22Rv1 (cell line): ENCODE data around the gene LEMD3.

Experiments used
- H3K27ac ChIP-seq: fragments of 450-650 bp; 2 replicates; pipeline ENCODE4 v1.5.1; 2017
- ZFX ChIP-seq: fragments of 450-650 bp; IDR thresholded peaks from 2 replicates; pipeline ENCODE4 v1.6.1; 2017; ENCODE audit warnings: antibody characterized with exemption, borderline replicate concordance
- TF ChIP-seq, protein P1 (sequence below): fragments of 450-650 bp; IDR thresholded peaks from 2 replicates; pipeline ENCODE4 v1.5.1; 2017; ENCODE audit warnings: mild to moderate bottlenecking

LEMD3 gene

DNA sequence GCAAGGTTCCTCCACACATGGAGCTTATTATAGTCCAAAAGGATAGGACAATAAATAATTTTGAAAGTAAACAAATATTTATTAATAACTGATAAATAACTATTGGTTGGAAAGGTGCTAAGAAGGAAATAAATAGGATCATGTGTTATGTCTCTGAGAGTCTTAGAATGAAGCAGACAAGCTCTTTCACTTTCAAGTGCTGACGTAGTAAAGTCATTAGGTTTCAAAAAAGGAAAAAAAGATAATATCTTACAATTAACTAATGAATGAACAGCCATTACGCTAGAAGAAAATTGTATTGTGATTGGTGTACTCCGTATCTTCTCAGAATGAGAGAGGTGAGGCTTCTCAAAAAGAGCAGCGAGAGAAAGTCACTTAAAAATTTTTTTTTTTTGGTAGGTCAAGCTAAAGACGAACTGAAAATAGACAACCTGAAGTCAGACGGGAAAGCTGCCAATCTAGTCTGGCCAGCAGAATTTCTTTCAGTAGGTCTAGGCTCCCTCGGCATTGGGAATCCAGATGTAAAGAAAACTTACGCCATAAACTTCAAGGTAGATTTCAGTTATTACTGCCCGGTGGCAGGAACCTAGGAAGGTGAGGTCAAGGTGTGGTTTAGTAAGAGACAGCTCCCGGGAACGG lies 583 bp upstream of the LEMD3 start:
- TF ChIP-seq, protein P1, sequence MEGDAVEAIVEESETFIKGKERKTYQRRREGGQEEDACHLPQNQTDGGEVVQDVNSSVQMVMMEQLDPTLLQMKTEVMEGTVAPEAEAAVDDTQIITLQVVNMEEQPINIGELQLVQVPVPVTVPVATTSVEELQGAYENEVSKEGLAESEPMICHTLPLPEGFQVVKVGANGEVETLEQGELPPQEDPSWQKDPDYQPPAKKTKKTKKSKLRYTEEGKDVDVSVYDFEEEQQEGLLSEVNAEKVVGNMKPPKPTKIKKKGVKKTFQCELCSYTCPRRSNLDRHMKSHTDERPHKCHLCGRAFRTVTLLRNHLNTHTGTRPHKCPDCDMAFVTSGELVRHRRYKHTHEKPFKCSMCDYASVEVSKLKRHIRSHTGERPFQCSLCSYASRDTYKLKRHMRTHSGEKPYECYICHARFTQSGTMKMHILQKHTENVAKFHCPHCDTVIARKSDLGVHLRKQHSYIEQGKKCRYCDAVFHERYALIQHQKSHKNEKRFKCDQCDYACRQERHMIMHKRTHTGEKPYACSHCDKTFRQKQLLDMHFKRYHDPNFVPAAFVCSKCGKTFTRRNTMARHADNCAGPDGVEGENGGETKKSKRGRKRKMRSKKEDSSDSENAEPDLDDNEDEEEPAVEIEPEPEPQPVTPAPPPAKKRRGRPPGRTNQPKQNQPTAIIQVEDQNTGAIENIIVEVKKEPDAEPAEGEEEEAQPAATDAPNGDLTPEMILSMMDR, result no peak
- no peak for TF ChIP-seq ZFX
- peak overlapping the region; percentile 82 for H3K27ac ChIP-seq

DNA sequence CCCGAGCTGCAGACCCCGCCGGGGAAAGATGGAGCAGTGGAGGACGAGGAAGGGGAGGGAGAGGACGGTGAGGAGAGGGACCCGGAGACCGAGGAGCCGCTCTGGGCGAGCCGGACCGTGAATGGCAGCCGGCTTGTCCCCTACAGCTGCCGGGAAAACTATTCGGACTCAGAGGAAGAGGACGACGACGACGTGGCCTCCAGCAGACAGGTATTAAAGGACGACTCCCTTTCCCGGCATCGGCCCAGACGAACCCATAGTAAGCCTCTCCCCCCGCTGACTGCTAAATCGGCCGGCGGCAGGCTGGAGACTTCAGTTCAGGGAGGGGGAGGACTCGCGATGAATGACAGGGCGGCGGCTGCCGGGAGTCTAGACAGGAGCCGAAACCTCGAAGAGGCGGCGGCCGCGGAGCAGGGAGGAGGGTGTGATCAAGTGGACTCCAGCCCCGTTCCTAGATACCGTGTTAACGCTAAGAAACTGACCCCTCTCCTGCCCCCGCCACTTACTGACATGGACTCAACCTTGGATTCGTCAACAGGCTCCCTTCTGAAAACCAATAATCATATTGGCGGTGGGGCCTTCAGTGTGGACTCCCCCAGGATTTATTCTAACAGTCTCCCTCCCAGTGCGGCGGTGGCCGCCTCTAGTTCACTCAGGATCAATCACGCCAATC lies 962 bp downstream of the LEMD3 start:
- TF ChIP-seq, protein P1, result no peak
- TF ChIP-seq ZFX, result no peak

DNA sequence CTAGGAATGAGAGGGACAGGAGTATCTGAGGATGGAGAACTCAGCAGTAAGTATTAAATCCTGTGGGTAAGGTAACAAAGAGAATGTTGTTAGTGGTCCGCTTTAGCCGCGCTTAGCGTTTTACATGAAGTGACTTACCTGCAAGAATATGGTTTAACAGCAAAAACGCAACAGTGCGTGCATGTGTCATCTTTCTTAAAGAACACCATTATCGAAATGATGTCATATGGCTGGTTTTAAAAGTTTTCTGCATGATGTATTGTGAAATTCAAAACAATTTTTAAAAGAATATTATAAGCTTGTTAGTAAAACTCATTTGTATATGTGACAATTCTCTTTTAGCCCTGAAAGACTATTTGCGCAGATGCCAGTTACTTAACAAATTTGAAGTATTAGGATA lies 1.7 kb downstream of the LEMD3 start:
- no peak overlapping the region for H3K27ac ChIP-seq
- TF ChIP-seq, protein P1, result no peak
- no peak for TF ChIP-seq ZFX

More for the DNA sequence above, 962 bp downstream of the LEMD3 start:
- H3K27ac ChIP-seq, result peak overlapping the region; percentile 82

DNA sequence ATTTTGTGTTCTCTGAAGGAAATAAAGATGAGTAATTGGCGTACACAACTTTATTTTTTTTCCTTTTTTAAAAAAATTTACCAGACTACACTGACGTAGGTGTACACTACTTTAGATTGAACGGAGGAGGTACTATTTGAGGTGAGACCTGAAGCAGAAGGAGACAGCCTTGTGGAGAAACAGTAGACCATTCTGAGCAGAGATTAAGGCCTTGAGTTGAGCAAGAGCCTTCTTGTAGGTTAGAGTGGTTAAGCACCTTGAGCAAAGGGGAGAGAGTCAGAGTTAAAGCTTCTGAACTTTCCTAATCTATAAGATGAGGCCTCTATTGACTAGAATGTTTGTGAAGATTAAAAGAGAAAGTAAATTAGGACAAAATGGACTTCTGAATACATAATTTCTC lies 2.5 kb downstream of the LEMD3 start:
- no peak overlapping the region for H3K27ac ChIP-seq
- TF ChIP-seq ZFX, result no peak
- TF ChIP-seq, protein P1, result no peak

DNA sequence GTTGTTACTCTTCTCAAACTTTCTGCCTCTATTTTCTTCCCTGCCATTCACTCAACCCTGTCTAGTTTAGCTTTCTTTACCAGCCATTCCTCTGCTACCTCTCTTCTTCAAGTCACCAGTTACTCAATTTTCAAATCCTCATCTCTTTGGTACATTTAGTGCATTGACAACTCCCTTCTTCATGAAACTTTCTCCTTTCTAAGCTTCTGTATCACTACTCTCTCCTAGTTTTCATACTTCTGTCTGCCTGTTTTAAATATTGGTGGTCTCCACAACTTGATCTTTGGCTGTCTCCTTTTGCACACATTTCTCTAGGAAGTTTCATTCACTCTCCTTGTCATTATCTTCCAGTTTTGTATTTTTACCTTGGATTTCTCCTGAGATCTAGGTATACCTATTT lies 6.0 kb downstream of the LEMD3 start:
- no peak for TF ChIP-seq ZFX
- TF ChIP-seq, protein P1, result no peak
- no peak overlapping the region for H3K27ac ChIP-seq

DNA sequence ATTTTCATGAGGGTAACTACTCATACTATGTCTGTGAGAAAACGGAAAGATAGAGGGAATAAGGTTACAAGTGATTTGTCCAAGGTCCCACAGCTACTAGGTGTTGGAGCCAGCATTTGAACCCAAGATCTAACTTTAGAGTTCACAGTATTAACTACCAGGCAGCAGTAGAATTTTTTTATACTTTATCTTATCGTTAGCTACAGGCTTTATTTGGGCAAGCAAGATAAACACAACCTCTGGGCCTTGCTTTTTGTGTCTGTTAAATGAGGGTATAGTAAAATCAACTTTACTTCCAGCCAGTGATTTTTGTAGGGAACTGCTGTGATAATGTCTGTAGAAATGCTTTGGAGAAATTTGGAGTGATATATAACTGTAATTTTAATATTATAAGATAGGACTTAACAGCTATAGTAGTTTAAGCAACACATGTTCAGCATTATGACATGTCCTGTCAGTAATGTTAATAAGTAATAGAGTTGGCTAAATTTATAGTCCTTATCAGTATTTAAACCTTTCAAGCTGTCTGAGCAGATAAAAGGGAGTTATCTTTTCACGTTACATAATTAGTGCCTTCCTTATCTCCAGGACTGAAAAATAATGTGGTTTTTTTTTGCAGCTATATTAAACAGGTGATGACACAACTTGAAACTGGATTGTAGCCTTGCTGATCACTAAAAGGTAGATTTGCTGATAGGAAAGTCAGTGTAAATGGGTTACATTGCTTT lies 12.8 kb downstream of the LEMD3 start:
- no peak overlapping the region for H3K27ac ChIP-seq
- TF ChIP-seq ZFX, result no peak
- TF ChIP-seq, protein P1, result no peak
